OCI-LY1 (cell line): Measurements from ENCODE around the gene DCUN1D2.
A peak's percentile ranks its signal among the peaks of the same experiment; 100 is the strongest.

Source experiments
- H2AFZ ChIP-seq: fragments of 200-600 bp; sonication (generic), shearing (Covaris generic); 2 replicates; pipeline ENCODE4 v1.6.0; 2014; ENCODE audit warnings: antibody characterized with exemption, mild to moderate bottlenecking, low read length
- H3F3A ChIP-seq: fragments of 200-600 bp; sonication (generic), shearing (Covaris generic); 2 replicates; pipeline ENCODE4 v1.6.0; 2014; ENCODE audit warnings: mild to moderate bottlenecking, antibody characterized with exemption, low read length, moderate library complexity; ENCODE audit not compliant: insufficient read depth
- H3K27ac ChIP-seq: fragments of 200-600 bp; sonication (generic); 2 replicates; pipeline ENCODE4 v1.5.1; 2014; ENCODE audit warnings: low read length, mixed run types, mild to moderate bottlenecking, low read depth; ENCODE audit not compliant: poor library complexity, severe bottlenecking
- H3K27me3 ChIP-seq: fragments of 200-600 bp; sonication (generic); 2 replicates; pipeline ENCODE4 v1.6.0; 2014; ENCODE audit warnings: antibody characterized with exemption, mild to moderate bottlenecking, low read length, moderate library complexity; ENCODE audit not compliant: insufficient read depth
- H3K36me3 ChIP-seq: fragments of 200-600 bp; sonication (generic); 2 replicates; pipeline ENCODE4 v1.6.1; 2014; ENCODE audit warnings: mild to moderate bottlenecking, antibody characterized with exemption, low read length, moderate library complexity, mixed read lengths; ENCODE audit not compliant: insufficient read depth
- H3K4me1 ChIP-seq: fragments of 200-600 bp; sonication (generic); 2 replicates; pipeline ENCODE4 v1.5.1; 2014; ENCODE audit warnings: mild to moderate bottlenecking, low read length, moderate library complexity; ENCODE audit not compliant: insufficient read depth, severe bottlenecking
- H3K4me2 ChIP-seq: fragments of 200-600 bp; sonication (generic), shearing (Covaris generic); 2 replicates; pipeline ENCODE4 v1.6.1; 2014; ENCODE audit warnings: low read length
- H3K4me3 ChIP-seq: fragments of 200-600 bp; sonication (generic); 2 replicates; pipeline ENCODE4 v1.5.1; 2014; ENCODE audit warnings: low read length, low read depth, mild to moderate bottlenecking, mixed read lengths; ENCODE audit not compliant: poor library complexity, severe bottlenecking
- H3K79me2 ChIP-seq: fragments of 200-600 bp; shearing (Covaris generic); 2 replicates; pipeline ENCODE4 v1.6.1; 2016; ENCODE audit warnings: mixed run types, low read length, mixed read lengths; ENCODE audit not compliant: insufficient read depth
- H3K9ac ChIP-seq: fragments of 200-600 bp; sonication (generic), shearing (Covaris generic); 2 replicates; pipeline ENCODE4 v1.6.1; 2014; ENCODE audit warnings: mild to moderate bottlenecking, low read length, mixed read lengths
- H3K9me2 ChIP-seq: fragments of 200-600 bp; sonication (generic), shearing (Covaris generic); 2 replicates; pipeline ENCODE4 v1.6.1; 2014; ENCODE audit warnings: low read depth, mild to moderate bottlenecking, low read length, mixed read lengths
- H3K9me3 ChIP-seq: fragments of 200-600 bp; shearing (Covaris generic); 2 replicates; pipeline ENCODE4 v1.6.1; 2014; ENCODE audit warnings: low read length, mixed read lengths
- H4K20me1 ChIP-seq: fragments of 200-600 bp; sonication (generic), shearing (Covaris generic); 2 replicates; pipeline ENCODE4 v1.6.0; 2016; ENCODE audit warnings: mild to moderate bottlenecking, low read length; ENCODE audit not compliant: insufficient read depth
- CTCF ChIP-seq: fragments of 200-600 bp; sonication (generic), shearing (Covaris generic); IDR thresholded peaks from 2 replicates; pipeline ENCODE4 v1.5.1; 2017; ENCODE audit warnings: mild to moderate bottlenecking, antibody characterized with exemption, low read length, moderate library complexity, mixed read lengths
- EZH2 ChIP-seq: fragments of 200-600 bp; sonication (generic), shearing (Covaris generic); IDR thresholded peaks from 2 replicates; pipeline ENCODE4 v1.8.0; 2017; ENCODE audit warnings: borderline replicate concordance, mixed run types, mild to moderate bottlenecking, antibody characterized with exemption, low read length, moderate library complexity, mixed read lengths

Gene DCUN1D2

GRCh38 chr13:113430378-113431110 lies 60.0 kb downstream of the DCUN1D2 start:
- H3K27ac ChIP-seq: peak overlapping the region; percentile 95
- no peak overlapping the region for H2AFZ ChIP-seq
- H3K9ac ChIP-seq: no peak overlapping the region
- H3K4me2 ChIP-seq: no peak overlapping the region
- no peaks in the 10 kb centered on the region for H4K20me1 ChIP-seq
- no peaks in the 10 kb centered on the region for H3K27me3 ChIP-seq
- no peak for TF ChIP-seq EZH2
- no peak for TF ChIP-seq CTCF
- peaks cover 4% of the 10 kb centered on the region; the same call in 1 of the 2 replicates for H3F3A ChIP-seq
- no peaks in the 10 kb centered on the region for H3K9me3 ChIP-seq
- peaks cover 45% of the 10 kb centered on the region for H3K4me1 ChIP-seq
- no peak overlapping the region for H3K4me3 ChIP-seq
- H3K79me2 ChIP-seq: no peaks in the 10 kb centered on the region
- H3K36me3 ChIP-seq: no peaks in the 10 kb centered on the region
- H3K9me2 ChIP-seq: no peaks in the 10 kb centered on the region

- Histone ChIP-seq H3K9ac (no peak overlapping the region), H3K36me3 (no peaks in the 10 kb centered on the region), H4K20me1 (no peaks in the 10 kb centered on the region), H3K4me2 (no peak overlapping the region), H3K79me2 (no peaks in the 10 kb centered on the region), H3K27me3 (no peaks in the 10 kb centered on the region), H3K4me1 (peaks cover 45% of the 10 kb centered on the region), H3K27ac (no peak overlapping the region), H3K9me3 (no peaks in the 10 kb centered on the region), H3F3A (peaks cover 4% of the 10 kb centered on the region; the same call in 1 of the 2 replicates), H3K9me2 (no peaks in the 10 kb centered on the region), H3K4me3 (no peak overlapping the region), H2AFZ (no peak overlapping the region)
- no peak for TF ChIP-seq CTCF
- no peak for TF ChIP-seq EZH2
Observed at GRCh38 chr13:113429608-113429985, 60.9 kb downstream of the DCUN1D2 start.

GRCh38 chr13:113428871-113429607 lies 61.5 kb downstream of the DCUN1D2 start:
- TF ChIP-seq CTCF: no peak
- no peak for TF ChIP-seq EZH2
- peaks cover 4% of the 10 kb centered on the region; the same call in 1 of the 2 replicates for H3F3A ChIP-seq
- H3K4me3 ChIP-seq: no peak overlapping the region
- H3K4me1 ChIP-seq: peaks cover 45% of the 10 kb centered on the region
- no peaks in the 10 kb centered on the region for H3K79me2 ChIP-seq
- H3K4me2 ChIP-seq: no peak overlapping the region
- no peaks in the 10 kb centered on the region for H4K20me1 ChIP-seq
- no peak overlapping the region for H3K9ac ChIP-seq
- H3K27me3 ChIP-seq: no peaks in the 10 kb centered on the region
- no peak overlapping the region for H3K27ac ChIP-seq
- no peaks in the 10 kb centered on the region for H3K9me3 ChIP-seq
- no peak overlapping the region for H2AFZ ChIP-seq
- no peaks in the 10 kb centered on the region for H3K36me3 ChIP-seq
- no peaks in the 10 kb centered on the region for H3K9me2 ChIP-seq
